Cardiac septum (tissue), 1 donor: Measurements from ENCODE around the gene BRS3. TPM values are rescaled to one million over a fixed set of nuclear protein-coding genes. Genes with fewer than 3 reads are reported as not detected.

ENCODE experiments used
- DNase-seq: peaks from one replicate; pipeline ENCODE4 v3.0.0-alpha.2; 2020; ENCODE audit warnings: low spot score
- intact Hi-C: fragments of 100-400 bp; cut with DNase I; formaldehyde crosslinking; loops from one replicate; pipeline ENCODE4 v1.14.0; 2022
- total RNA-seq: library from RNA; stranded (reverse); fragmentation: NEBNext Ultra II Directional; extraction: Animal tissue kit (Norgen Biotek cat#: 25700); gene quantifications from one replicate; pipeline ENCODE4 v1.2.1, GENCODE V29; 2021
- donor health status: DM: no; HTN: no; CAD: no.

Gene BRS3
- total RNA-seq, 1 donor from 2014 or later: not detected

DNA sequence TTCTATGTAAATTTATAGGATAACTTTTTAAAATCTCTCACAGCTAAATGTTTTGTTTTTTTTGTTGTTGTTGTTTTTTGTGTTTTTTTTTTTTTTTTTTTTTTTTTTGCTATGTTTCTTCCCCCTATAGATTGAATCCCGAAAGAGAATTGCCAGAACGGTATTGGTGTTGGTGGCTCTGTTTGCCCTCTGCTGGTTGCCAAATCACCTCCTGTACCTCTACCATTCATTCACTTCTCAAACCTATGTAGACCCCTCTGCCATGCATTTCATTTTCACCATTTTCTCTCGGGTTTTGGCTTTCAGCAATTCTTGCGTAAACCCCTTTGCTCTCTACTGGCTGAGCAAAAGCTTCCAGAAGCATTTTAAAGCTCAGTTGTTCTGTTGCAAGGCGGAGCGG, 4.1 kb downstream of the BRS3 start:
- intact Hi-C loops: loop anchor here (10.0 kb wide), 1 partner anchor 227 kb away; no protein-coding TSS in a partner anchor
- DNase-seq: no peak

DNA sequence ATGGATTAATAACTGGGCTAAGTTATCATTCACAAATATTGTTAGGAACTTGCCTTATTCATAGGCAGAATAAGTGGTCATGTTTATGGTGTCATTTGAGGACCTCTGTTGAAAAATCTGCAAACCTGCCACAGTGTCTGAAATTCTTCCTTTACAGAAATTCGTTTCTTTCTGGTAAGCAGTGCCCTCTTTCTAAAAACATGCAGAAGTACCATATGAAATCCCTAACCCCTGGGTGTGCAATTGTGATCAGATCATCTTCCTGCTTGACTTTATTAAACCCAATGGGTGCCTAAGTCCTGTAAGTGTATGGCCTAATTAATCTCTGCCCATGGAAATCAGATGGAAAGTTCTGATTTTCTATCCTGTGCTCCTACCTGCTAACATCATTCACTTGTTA, 5.3 kb downstream of the BRS3 start:
- intact Hi-C loops: loop anchor here (10.0 kb wide), 1 partner anchor 228 kb away; no protein-coding TSS in a partner anchor
- no peak for DNase-seq

DNA sequence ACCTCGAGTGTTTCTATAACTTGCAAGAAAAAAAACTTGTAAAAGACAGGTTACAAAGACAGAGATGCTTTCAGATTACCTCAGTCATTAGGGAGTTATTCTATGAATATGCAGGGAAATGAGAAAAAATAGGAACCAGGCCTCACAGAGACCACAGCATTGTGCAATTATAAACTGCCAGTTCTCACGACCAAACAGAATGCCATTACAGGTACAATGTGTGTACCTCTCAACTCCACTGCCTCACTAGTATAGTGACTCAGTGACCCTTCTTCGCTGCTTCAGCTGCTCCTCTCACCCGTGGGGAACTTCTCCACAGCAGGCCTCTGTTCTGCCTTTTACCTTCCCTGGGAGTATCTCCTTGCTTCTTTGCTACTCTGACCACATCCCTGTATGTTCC, 7.3 kb downstream of the BRS3 start:
- intact Hi-C loops: loop anchor here (5.0 to 10.0 kb wide), 2 partner anchors 230 to 508 kb away; partner anchors contain the start of gene SLC9A6
- no peak for DNase-seq

DNA sequence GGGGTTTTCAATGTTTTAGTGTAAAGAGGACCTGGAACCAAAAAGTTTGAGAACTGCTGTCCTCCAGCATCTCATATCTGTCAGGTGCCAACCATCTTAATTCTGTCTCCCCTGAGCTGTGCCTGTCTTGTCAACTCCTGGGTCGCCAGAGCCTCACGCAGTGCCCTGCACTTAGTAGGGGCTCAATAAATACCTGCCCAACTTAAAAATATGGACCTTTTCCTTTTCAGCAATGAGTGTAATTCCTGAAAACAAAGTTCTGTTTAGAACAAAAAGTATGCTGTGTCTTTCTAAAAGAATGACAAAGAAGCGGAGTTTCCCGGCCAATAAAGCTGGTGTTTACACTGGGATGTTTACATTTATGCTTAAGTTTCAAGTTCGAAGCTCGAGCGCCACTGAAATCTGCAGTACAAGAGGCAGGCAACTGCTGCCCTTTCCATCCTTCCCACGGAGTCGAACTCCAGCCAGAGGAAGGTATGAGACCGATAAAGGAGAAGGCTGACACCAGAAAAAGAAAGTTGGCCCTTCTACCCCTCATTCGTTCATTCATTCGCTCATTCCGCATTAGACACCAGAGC, 8.5 kb downstream of the BRS3 start:
- no peak for DNase-seq
- intact Hi-C loops: loop anchor here (5.0 to 10.0 kb wide), 2 partner anchors 231 to 509 kb away; partner anchors contain the start of gene SLC9A6

DNA sequence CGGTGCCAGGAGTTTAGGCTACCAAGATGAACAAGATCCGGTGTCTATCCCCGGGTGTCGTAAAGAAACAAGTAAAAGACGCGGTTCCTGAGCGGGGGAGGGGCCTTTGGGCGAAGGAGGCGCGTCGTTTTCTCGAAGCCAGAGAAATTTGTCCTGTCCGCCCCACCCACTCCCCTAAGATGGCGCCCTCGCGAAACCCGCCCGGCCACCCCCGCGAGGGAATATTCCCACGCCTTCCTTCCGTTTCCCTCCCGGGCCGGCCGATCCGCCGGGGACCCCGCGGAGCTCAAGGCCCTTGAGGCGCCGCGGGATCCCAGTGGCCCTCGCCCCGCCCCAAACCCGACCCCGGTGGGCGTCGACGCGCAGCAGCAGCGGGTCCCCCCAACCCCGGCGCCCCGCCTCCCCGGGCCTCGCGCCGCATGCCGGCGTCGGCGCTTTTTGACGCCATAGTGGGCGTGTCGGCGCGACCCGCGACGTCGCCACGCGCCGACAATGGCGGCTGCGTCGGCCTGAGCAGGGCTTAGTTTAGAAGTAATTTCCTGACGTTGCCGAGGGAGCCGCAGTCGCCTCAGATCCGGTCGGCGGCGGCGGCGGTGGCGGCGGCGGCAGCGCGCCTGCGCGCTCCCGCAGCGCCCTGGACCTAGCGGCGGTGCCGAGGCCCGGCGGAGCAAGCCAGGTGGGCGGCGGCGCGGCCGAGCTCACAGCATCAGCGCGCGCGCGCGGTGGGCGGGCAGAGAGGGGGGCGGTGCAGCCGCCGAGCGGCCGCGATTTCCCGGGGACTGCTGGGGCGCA, 9.2 kb downstream of the BRS3 start:
- intact Hi-C loops: loop anchor here (5.0 to 10.0 kb wide), 2 partner anchors 232 to 510 kb away; partner anchors contain the start of gene SLC9A6

DNA sequence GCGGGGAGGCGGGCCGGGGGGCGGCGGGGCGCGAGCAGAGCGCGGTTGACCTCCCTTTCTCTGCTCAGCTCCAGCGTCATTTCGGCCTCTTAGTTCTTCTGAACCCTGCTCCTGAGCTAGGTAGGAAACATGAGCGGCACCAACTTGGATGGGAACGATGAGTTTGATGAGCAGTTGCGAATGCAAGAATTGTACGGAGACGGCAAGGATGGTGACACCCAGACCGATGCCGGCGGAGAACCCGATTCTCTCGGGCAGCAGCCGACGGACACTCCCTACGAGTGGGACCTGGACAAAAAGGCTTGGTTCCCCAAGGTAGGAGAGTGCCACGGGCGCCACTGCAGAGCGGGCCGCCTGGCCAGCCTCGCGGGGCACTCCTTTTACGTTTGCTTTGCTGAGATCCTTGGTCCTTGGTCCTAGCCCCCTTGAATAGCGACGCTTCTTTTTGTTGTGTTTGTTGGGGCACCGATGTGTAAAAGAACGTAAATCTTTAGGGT, 9.9 kb downstream of the BRS3 start, which contains the start of gene HTATSF1:
Gene HTATSF1 (plus strand): TSS at position 37 of the 497 bp plus-strand sequence. CDS start 93 bp downstream, at position 130.
- no peak for DNase-seq
- intact Hi-C loops: loop anchor here (5.0 to 10.0 kb wide), 2 partner anchors 233 to 510 kb away; partner anchors contain the start of gene SLC9A6

More for the DNA sequence above, 9.2 kb downstream of the BRS3 start:
- DNase-seq: peak; percentile 91

DNA sequence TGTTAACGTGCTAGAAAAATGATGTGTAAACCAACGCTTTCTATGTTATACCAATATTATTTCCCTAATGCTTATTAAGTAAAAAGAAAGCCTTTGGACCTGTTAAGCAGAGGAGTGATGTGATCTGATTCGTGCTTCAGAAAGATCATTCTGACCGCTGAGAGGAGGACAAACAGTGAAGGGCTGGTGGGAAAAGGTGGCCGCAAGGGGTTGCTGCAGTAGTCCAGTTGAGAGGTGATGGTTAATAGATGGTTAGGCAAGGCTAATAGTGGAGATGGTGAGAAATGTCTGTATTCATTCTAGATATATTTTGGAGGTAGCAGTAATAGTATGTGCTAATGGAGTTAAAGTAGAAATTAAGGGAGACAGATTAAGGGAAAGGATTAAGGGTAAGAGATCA, 31.3 kb downstream of the BRS3 start:
- no peak for DNase-seq
- intact Hi-C loops: no loop called here

DNA sequence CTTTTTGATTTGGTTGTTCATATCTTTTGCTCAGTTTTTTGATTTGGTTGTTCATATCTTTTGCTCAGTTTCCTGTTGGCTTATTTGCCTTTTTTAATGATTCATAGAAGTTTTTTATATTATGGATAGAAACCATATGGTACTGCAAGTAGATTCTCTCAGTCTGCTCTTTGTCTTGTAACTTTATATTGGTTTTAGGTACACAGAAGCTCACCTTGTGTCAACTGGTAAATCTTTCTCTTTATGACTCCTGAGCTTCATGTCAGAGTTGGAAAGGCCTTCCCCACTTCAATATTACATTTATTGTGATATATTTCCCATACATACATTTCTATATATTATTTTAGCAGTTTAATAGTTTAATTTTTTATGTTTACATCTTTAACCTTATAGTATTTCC, 36.0 kb downstream of the BRS3 start:
- intact Hi-C loops: no loop called here
- DNase-seq: no peak

DNA sequence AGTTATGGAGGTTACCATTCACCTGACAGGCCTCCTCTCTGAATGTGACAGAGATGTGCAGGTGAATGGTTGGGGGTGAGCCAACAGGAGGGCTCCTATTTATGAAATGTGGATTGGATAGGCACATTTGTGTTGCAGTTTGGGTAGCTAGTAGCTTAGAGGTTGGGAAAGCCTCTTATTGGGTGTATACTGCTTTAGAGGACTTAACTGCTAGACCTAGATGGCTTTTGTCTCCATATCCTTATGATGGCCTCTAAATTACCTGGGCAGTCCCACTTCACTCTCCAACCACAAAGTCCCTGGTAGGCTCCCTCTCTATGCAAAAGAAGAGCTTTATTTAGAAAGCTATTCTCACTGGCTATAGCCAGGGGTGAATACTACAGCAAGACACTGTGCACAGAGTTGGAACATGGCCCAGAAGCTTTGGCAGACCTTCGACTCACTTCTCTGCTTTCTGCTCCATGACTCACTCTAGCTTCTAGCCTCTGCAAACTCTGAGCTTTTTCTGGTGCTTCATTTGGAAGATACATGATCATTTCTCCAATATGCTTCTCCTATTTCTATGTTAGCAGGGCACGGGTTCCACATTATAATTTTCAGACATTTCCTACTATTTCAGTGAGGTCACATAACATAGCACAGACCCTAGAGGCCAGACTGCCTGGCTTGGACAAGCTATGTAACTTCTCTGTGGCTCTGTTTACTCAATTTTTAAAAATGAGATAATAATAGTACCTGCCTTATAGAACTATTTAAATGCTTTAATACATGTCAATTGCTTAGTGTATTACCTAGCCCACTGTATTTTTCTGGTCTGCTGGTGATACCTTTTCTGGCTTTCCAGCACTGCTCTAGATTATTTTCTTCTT, 38.2 kb downstream of the BRS3 start:
- peak; percentile 81 for DNase-seq
- intact Hi-C loops: no loop called here

DNA sequence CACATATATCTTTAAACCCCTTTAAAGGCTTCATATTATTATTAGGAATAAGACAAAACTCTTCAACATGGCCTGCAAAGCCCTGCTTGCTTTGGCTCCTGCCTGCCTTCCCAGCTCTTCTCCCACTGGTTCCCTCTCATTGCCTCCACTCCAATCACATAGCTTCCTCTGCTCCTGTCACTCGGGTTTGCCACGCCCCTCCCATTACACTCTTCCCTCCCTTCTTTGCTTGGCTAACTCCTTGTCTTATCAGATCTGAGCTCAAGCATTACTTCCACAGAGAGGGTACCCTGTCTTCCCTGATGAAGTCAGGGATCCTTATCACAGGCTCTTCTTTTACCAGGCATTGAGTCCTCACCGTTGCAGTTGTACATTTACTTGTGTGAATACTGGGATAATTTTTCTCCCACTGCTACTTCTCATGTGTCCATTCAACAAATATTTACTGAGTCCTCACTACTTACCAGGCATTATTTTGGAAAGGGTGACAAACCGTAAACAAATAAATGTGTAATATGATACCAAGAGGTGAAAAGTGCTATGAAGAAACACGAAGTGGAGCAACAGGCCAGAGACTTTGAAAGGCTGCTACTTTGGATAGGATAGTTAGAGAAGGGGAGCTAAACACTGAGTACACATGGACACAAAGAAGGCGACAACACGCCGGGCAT, 41.0 kb downstream of the BRS3 start:
- no peak for DNase-seq
- intact Hi-C loops: no loop called here

DNA sequence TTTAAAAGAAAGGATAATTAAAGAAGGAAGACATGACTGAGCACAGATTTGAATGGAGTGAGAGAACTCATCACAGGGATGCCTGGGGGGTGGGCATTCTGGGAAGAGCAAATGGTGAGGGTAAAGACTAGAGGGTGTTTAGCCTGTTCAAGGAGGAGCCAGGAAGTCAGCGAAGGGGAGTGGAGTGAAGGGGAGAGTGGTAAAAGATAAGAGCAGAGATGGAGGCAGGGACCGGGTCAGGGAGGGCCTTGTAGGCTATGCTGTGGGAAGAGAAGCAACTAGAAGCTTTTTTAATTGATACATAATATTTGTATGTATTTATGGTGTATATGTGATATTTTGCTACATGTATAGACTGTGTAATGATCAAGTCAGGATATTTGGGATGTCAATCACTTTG, 42.0 kb downstream of the BRS3 start:
- intact Hi-C loops: no loop called here
- DNase-seq: no peak

DNA sequence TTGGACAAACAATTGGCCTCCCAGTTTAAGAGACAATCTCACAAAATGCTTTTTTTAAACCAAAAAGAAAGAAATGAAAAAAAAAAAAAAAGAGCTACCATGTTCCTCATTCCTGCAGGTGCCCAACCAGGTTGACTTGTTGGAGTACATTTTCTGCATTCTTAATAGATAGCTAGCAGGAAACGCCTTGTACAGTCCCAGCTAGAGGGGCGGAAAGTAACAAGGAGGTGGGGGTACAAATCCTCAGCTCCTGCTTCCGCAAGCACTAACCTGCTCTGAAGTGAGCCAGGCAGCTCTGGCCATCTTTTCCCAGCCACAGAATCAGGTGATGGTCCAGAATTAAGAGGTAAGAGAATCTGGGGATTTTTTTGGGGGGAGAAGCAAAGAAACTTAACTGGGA, 44.2 kb downstream of the BRS3 start, which contains the start of gene VGLL1:
Gene VGLL1 (plus strand): TSS at position 265 of the 400 bp plus-strand sequence. CDS start 3,806 bp downstream, outside the sequence.
- no peak for DNase-seq
- intact Hi-C loops: no loop called here

DNA sequence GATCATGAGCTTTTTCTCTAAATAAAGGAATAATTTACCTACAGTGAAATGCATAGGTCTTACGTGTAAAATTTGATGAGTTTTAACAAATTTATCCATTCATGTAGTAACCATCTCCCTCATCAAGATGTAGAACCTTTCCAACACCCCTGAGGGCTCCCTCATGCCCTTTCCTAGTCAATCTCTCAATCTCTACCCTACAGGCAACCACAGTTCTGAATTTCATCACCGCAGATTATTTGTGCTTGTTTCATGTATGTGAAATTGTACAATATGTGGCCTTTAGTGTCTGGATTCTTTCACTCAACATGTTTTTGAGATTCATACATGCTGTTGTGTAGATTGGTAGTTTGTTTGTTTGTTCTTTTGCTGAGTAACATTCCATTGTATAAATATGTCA, 46.4 kb downstream of the BRS3 start:
- intact Hi-C loops: no loop called here
- DNase-seq: no peak

DNA sequence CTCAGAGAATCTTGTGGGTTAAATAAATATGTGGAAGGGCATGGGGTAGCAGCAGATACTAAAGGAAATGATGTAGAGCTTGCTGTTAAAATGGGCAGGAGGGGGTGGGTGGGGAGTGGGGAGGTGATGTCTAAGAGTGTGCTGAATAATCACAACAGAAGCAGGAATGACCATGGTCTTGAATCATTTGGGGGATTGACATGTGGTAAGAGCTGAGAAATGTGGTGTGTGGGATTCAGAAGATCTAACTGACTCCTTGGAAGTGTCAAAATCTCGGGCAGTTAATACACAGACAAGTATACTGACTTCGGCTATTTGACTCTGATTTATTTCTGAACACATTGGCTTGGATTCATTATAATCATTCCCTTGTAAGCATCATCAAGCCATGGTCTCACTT, 51.1 kb downstream of the BRS3 start:
- intact Hi-C loops: no loop called here
- no peak for DNase-seq

DNA sequence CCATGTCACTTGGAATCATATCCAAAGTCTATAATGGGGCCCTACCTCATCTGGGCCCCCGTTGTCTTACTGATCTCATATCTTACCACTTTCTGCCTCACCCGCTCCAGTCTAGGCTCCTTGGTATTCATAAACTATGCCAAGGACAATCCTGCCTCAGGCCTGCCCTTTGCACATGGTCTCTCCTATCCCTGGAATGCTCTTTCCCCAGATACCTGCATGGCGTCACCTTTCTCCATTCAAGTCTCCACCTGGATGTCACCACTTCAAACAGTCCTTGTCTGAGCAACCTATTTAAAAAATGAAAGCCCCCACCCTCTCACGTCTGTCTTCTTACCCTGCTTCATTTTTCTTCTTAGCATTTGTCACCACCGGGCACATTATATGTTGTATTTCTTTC, 52.5 kb downstream of the BRS3 start:
- intact Hi-C loops: no loop called here
- no peak for DNase-seq

DNA sequence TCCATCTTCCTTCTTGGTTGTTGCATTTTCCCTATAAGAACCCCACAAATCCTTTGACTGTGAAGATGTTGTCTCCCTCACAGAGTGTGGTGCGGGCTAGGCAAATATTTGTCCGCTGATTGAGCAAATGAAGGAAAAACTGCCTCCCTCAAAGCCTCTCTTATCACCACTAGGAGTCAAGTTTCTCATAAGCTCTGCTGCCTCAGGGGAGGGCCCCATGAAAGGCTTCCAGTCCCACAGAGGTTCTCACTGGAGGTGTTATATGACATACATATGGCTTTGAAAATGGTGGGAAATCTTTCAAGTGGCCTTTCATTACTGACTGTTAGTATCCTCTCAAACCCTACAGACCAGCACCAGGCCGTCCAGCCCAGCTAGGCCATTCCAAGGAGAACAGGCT, 53.5 kb downstream of the BRS3 start:
- intact Hi-C loops: no loop called here
- DNase-seq: no peak

DNA sequence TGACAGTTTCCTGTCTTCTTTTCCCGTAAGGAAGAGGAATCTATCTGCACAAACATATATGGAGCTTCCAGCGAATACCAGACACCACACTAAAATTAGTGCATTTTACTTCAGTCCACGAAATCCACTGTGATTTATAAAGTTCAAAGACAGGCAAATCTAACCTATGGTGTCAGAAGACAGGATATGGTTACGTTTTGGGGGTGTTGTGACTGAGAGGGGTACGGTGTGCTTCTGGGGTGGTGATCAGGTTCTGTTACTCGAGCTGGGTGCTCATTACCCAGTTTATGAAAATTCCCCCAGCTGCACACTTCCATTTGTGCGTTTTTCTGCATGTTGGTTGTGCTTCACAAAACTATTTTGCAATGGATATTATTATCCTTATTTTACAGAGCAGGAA, 54.5 kb downstream of the BRS3 start:
- intact Hi-C loops: no loop called here
- DNase-seq: no peak
